Non-pigmented ciliary epithelial cell (primary cell): ENCODE results near the gene IMMP1L.
"Not testable (repeated sequence)": the region's sequence is repeated elsewhere in the genome, so short reads cannot be mapped to it uniquely, and the experiment has no call there.

Experiments
- DNase-seq: peaks from one replicate; pipeline ENCODE4 v3.0.0-alpha.2; 2010; ENCODE audit warnings: low read depth

Gene IMMP1L

GRCh38 chr11:31509429-31510345 lies at the start of gene IMMP1L, which contains the start of gene ELP4:
Gene IMMP1L, minus strand, starts transcription at chr11:31509622. Its CDS starts 46,346 bp downstream, at chr11:31463276.
Gene ELP4, plus strand, starts transcription at chr11:31509767. Its CDS starts 18 bp downstream, at chr11:31509785.
- DNase-seq: peak; percentile 86

- no peak for DNase-seq
Observed at GRCh38 chr11:31558001-31558400, 48.6 kb upstream of the IMMP1L start.

GRCh38 chr11:31555938-31556337 lies 46.5 kb upstream of the IMMP1L start:
- no peak for DNase-seq

GRCh38 chr11:31542862-31543261 lies 33.4 kb upstream of the IMMP1L start:
- DNase-seq: no peak

DNA sequence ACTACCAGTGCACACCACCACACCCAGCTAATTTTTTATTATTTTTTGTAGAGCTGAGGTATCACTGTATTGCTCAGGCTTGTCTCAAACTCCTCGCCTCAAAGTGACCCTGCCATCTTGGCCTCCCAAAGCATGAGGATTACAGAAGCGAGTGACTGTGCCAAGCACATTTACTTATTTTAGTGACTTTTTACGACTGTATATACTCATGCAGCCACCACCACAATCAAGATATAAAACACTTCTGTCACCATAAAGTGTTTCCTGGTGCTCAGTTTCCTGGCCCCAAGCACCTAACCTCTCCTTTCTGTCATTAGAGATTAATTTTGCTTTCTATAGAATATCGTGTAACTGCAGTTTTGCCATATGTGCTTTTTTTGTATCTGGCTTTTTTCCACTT lies 26.1 kb upstream of the IMMP1L start:
- no peak for DNase-seq

- DNase-seq: no peak
Observed at GRCh38 chr11:31531293-31531692, 21.9 kb upstream of the IMMP1L start.

DNA sequence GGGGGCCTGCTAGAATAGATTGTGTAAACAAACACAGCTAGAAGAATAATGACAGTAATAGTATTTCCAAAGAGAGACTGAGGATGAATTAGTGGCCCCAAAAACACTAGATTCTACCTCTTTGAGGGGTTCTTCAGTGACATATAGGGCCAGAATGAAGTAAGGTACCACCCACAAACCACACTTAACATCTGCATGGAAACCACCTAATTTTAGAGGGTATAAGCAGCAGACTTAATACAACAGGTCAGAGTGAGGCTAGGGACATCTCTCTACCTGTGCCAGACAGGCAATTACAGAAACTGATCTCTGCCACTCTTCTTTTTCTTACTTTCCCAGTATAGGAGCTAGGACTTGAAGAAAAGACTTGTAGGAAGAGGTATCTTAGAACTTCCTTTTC lies 20.3 kb upstream of the IMMP1L start:
- DNase-seq: no peak

DNA sequence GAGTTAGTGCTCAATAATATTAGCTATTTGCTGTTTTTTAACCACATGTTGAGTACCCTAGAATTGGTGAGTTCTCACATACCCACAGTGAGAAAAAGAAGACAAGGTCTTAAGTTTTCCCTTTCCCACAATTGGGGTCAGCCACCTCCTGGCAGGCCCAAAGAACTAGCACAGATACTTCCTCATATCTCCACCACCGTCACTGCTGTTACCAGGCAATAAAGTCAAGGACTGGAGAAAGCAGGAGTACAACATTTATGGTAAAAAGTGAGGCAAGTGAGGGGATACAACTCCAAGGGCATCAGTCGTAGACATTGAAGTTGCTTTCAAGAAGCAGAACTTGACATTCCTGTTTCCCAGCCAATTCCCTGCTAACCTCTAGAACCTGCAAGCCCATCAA lies 19.8 kb upstream of the IMMP1L start:
- no peak for DNase-seq

- no peak for DNase-seq
Observed at GRCh38 chr11:31521497-31522150, 12.2 kb upstream of the IMMP1L start.

GRCh38 chr11:31512117-31512516 lies 2.7 kb upstream of the IMMP1L start:
- no peak for DNase-seq

GRCh38 chr11:31509051-31509428 lies 382 bp downstream of the IMMP1L start:
- DNase-seq: no peak

- no peak for DNase-seq
Observed at GRCh38 chr11:31500560-31500959, 8.9 kb downstream of the IMMP1L start.

GRCh38 chr11:31499576-31500178 lies 9.7 kb downstream of the IMMP1L start:
- DNase-seq: peak; percentile 35

- DNase-seq: not testable (repeated sequence)
Observed at GRCh38 chr11:31493762-31494161, 15.7 kb downstream of the IMMP1L start.

DNA sequence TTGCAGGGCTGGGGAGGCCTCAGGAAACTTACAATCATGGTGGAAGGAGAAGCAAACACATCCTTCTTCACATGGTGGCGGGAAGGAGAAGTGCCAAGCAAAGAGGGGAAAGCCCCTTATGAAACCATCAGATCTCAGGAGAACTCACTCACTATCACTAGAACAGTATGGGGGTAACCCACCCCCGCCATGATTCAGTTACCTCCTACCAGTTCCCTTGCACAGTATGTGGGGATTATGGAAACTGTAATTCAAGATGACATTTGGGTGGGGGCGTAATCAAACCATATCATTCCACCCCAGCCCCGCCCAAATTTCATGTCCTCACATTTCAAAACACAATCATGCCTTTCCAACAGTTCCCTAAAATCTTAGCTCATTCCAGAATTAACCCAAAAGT lies 16.2 kb downstream of the IMMP1L start:
- no peak for DNase-seq

GRCh38 chr11:31492320-31492913 lies 17.0 kb downstream of the IMMP1L start:
- peak; percentile 54 for DNase-seq

DNA sequence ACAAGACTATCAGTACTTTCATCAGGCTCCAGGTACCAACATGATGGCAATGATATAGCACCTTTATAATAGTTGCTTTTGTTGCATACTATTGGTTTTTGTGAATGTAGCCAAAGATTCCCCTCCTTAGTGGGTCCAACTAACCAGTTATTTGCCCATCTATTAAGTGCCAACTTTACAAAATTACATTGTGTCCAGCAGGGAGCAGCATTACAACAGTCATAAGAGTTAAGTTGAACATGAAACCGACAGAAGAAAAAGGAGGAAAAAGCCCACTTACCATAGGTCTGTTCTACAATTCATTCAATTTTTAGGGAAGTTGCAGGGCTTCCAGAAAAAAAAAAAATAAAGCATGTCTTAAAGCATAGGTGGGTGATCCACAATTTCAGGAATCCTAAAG lies 21.6 kb downstream of the IMMP1L start:
- no peak for DNase-seq

DNA sequence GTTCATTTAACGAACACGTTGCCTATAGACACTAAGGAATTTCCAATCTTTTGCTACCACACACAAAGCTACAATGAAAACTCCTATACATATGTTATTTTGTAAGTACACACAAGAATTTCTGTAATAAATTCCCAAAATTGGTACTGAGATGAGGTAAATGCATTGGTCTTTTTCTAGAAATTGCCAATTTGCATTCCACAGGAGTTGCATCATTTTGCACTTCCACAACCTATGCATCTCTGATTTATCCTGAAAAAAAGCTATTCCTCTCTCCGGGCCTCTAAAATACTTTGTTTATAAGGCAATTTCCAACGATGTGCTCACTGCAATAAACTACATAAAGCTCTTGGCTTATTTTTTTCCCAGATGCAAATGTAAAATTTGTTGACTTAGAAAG lies 24.9 kb downstream of the IMMP1L start:
- DNase-seq: no peak

- no peak for DNase-seq
Observed at GRCh38 chr11:31480930-31481329, 28.5 kb downstream of the IMMP1L start.

GRCh38 chr11:31479066-31479465 lies 30.4 kb downstream of the IMMP1L start:
- DNase-seq: no peak

DNA sequence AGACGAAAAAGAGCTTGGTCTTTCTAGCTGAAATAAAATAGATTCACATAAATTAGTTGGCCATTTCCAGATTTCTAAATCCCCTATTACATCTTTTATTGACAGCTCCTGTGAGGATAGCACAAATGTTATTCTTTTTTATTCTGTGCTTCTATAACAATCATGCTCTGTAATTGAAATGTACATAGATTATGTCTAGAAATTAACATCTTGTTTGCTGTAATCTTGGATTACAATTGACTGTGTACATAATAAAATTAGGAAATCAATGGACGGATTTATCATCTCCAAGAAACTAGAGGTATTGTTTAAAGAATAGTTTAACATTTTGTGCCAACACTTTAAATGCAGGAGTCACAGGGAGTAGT lies 31.2 kb downstream of the IMMP1L start:
- DNase-seq: no peak

- no peak for DNase-seq
Observed at GRCh38 chr11:31477528-31478222, 31.7 kb downstream of the IMMP1L start.
